ENCODE results near the gene PRR5L. TPM values are rescaled to one million over a fixed set of nuclear protein-coding genes. Genes with fewer than 3 reads are reported as not detected.
A peak's percentile ranks its signal among the peaks of the same experiment; 100 is the strongest.

The PRR5L gene
- total and polyA plus RNA-seq, 12 donors = 1.7 to 10.2 (median 7.3) TPM

DNA sequence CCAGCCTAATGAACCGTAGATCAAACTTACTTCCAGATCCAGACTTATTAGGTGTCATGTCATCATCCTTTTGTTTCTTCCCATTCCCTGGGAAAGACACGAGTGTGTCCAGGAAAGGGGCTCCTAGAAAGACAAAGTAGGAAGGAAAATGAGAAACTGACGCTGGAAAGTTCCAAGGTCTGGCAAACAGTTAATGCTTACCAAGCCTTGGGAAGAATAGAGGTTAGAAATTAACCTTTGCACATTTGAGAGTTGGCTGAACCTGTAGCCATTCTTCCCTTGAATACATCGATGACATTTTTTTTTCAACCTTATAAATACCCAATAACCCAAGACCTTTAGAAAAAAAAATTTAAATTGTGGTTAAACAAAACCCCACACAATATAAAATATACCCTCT, 136.7 kb downstream of the PRR5L start:
- 78 to 84% (median 81%) methylated on average over 4 of the region's 4 CpGs for WGBS, 4 donors
- intact Hi-C loops (cut with DNase I) = no loop called here
- Histone ChIP-seq H3K27ac (no peak overlapping the region), H3K36me3 (replicated peaks in 1 of 2) (no peaks in the 10 kb centered on the region), H3K9me3 (replicated peaks in 1 of 3) (no peaks in the 10 kb centered on the region), H3K27me3 (no peaks in the 10 kb centered on the region), H3K4me3 (no peak overlapping the region), H3K4me1 (replicated peaks in 1 of 2) (peaks cover 5 to 23% of the 10 kb centered on the region in 2 donors)
- no peak for TF ChIP-seq POLR2A (IDR thresholded peaks at IDR 0.05)
- TF ChIP-seq, protein P1, sequence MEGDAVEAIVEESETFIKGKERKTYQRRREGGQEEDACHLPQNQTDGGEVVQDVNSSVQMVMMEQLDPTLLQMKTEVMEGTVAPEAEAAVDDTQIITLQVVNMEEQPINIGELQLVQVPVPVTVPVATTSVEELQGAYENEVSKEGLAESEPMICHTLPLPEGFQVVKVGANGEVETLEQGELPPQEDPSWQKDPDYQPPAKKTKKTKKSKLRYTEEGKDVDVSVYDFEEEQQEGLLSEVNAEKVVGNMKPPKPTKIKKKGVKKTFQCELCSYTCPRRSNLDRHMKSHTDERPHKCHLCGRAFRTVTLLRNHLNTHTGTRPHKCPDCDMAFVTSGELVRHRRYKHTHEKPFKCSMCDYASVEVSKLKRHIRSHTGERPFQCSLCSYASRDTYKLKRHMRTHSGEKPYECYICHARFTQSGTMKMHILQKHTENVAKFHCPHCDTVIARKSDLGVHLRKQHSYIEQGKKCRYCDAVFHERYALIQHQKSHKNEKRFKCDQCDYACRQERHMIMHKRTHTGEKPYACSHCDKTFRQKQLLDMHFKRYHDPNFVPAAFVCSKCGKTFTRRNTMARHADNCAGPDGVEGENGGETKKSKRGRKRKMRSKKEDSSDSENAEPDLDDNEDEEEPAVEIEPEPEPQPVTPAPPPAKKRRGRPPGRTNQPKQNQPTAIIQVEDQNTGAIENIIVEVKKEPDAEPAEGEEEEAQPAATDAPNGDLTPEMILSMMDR (IDR thresholded peaks at IDR 0.05) = no peak
- no peak for DNase-seq

DNA sequence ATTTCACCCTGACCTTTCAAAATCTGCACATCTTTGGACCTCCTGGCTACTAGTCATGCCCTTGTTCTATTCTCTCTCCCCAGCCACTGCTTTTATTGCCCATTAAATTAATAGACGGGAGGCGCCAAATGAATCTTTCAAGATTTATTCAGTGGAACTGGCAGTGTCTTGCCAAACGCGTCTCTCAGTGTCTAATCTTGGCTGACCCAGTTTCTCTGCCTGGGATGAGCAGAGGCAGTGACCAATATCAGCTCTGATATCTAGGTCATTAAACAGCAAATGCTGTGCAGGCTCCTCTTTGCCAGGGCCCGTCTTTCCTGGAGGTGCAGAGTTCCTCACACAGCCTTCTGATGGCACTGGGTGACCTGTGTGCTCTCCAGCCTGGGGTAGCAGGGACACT, 140.0 kb downstream of the PRR5L start:
- intact Hi-C loops (cut with DNase I) = no loop called here
- Histone ChIP-seq H3K36me3 (replicated peaks in 1 of 2) (no peaks in the 10 kb centered on the region), H3K27me3 (no peaks in the 10 kb centered on the region)

DNA sequence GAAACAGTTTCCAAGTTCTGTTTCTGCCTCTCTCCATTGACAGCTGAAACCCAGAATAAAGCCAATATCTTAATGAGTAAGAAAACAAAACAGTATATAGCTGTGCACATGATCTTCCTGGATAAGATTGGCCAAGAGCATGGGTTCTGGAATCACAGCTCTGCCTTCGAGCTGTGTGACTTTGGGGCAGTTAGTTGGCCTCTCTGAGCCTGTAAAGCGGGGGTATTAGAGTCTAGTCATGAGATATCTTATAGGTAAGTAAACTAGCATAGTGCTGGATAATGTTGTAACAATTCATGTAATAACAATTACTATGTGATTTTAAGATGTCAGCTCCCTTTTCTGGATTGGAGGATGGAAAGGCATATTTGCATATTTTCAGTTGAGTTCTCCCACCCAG, 140.5 kb downstream of the PRR5L start:
- Histone ChIP-seq H3K4me3 (no peak overlapping the region), H3K9me3 (replicated peaks in 1 of 3) (no peaks in the 10 kb centered on the region), H3K36me3 (replicated peaks in 1 of 2) (no peaks in the 10 kb centered on the region), H3K27me3 (no peaks in the 10 kb centered on the region), H3K27ac (no peak overlapping the region), H3K4me1 (replicated peaks in 1 of 2) (peaks cover 5 to 15% of the 10 kb centered on the region in 2 donors)
- TF ChIP-seq, protein P1 (IDR thresholded peaks at IDR 0.05) = no peak
- TF ChIP-seq POLR2A (IDR thresholded peaks at IDR 0.05) = no peak
- intact Hi-C loops (cut with DNase I) = no loop called here
- DNase-seq = no peak
- 47 to 94% (median 87%) methylated on average over 2 of the region's 2 CpGs for WGBS, 4 donors

More for the DNA sequence above, 140.0 kb downstream of the PRR5L start:
- TF ChIP-seq, protein P1 (IDR thresholded peaks at IDR 0.05) = no peak
- TF ChIP-seq POLR2A (IDR thresholded peaks at IDR 0.05) = no peak
- H3K4me3 ChIP-seq = no peak overlapping the region
- H3K4me1 ChIP-seq (replicated peaks in 1 of 2) = peaks cover 5 to 20% of the 10 kb centered on the region in 2 donors
- H3K27ac ChIP-seq = no peak overlapping the region
- 32 to 51% (median 45%) methylated on average over 5 of the region's 5 CpGs for WGBS, 4 donors
- H3K9me3 ChIP-seq (replicated peaks in 1 of 3) = no peaks in the 10 kb centered on the region
- DNase-seq = peak; percentile 56 to 91 (median 80)

DNA sequence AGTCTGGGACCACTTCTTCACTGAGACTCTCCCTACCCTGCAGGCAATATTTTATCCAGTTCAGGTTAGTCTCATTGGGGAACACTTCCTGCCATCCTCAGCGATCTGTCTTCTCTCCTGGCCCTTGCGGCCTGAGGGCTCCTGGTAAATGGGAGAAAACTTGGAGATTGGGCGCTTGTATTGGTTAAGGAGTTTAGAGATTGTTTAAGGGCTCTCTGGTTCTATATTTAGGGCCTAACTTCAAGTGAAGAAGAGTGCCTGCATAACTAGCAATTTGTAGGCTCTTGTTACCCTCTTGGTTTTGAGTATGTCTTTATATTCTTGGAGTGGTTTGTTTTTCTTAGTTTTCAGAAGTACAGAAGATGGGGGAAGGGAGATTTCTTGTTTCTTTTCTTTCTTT, 141.3 kb downstream of the PRR5L start:
- Histone ChIP-seq H3K27ac (no peak overlapping the region), H3K27me3 (no peaks in the 10 kb centered on the region), H3K9me3 (replicated peaks in 1 of 3) (no peaks in the 10 kb centered on the region), H3K4me1 (replicated peaks in 1 of 2) (peaks cover 5 to 14% of the 10 kb centered on the region in 2 donors), H3K4me3 (no peak overlapping the region), H3K36me3 (replicated peaks in 1 of 2) (no peaks in the 10 kb centered on the region)
- DNase-seq = no peak
- intact Hi-C loops (cut with DNase I) = no loop called here
- 91 to 99% (median 97%) methylated on average over 3 of the region's 3 CpGs for WGBS, 4 donors
- no peak for TF ChIP-seq POLR2A (IDR thresholded peaks at IDR 0.05)
- TF ChIP-seq, protein P1 (IDR thresholded peaks at IDR 0.05) = no peak
